ENCODE results near the gene DLG2.

Gene DLG2

DNA sequence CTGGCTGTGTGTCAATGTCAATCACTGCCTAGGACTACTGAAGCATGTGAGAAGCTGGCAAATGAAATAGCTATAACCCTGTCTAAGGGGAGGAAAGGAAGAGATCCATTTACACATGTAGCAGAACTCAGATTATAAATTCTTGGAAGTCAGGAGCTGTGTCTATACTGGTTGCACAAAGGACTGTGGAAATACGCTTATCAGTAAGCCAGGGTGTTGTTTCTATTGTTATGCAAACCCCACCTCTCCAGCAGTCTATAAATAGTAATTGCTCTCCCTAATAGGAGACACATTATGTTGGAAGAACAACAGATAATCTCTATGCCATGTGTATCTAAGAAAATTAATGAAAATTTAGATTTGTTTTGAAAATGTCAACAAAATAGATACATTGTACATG is 1647.6 kb downstream of the DLG2 start:
- Histone ChIP-seq H3K36me3 (ENCODE audit: insufficient read depth, low read length) (no peaks in the 10 kb centered on the region), H3K4me3 (ENCODE audit: low read length) (no peak overlapping the region), H3K4me1 (ENCODE audit: control insufficient read depth, insufficient read depth, low read length) (no peaks in the 10 kb centered on the region), H3K27me3 (ENCODE audit: control insufficient read depth, insufficient read depth, low read length) (no peaks in the 10 kb centered on the region), H3K9ac (ENCODE audit: low read depth, low read length) (no peak overlapping the region), H3K9me3 (replicated peaks; ENCODE audit: low read length) (no peaks in the 10 kb centered on the region), H3K4me2 (ENCODE audit: low read length) (no peak overlapping the region)

DNA sequence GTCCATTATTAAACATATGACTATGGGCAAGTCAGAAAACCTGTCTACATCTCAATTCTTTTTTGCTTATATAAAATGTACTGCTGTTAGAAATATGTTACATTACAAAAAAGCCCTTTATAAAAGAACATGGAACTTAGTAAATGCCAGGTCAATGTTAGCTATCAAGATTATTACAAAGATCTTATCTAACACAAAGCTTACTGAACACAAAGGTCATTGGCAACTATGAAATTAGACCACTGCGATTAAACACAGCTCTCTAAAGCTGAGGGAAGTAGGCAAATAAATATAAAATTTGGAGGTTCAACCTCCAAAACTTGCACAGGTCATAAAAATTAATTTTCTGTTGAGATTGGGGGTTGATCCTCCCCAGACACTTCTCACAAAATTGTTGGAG is 1648.2 kb downstream of the DLG2 start:
- no peak overlapping the region for H3K9ac ChIP-seq (ENCODE audit: low read depth, low read length)
- no peak overlapping the region for H3K4me2 ChIP-seq (ENCODE audit: low read length)
- no peaks in the 10 kb centered on the region for H3K9me3 ChIP-seq (replicated peaks; ENCODE audit: low read length)
- H3K27me3 ChIP-seq (ENCODE audit: control insufficient read depth, insufficient read depth, low read length), result no peaks in the 10 kb centered on the region
- H3K36me3 ChIP-seq (ENCODE audit: insufficient read depth, low read length), result no peaks in the 10 kb centered on the region
- no peak overlapping the region for H3K4me3 ChIP-seq (ENCODE audit: low read length)
- H3K4me1 ChIP-seq (ENCODE audit: control insufficient read depth, insufficient read depth, low read length), result no peaks in the 10 kb centered on the region

DNA sequence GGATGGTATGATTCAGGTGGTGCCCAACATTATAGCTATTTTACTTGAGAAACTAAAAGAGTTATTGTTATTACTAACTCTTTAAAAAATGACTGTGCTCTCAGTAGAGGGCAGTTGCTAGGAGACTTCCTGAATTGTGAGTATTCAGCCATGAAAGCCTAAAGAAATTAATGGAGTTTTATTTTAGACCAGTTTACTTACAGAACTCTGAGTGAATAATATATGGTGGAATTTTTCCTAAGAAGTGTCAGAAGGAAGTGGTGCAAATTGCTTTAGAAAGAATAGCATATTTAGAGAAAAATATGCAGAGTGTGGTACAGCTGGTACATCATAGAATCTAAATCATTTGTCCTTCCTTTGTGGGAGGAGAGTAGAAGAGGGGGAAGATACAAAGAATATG is 1651.1 kb downstream of the DLG2 start:
- H3K4me1 ChIP-seq (ENCODE audit: control insufficient read depth, insufficient read depth, low read length), result no peaks in the 10 kb centered on the region
- no peak overlapping the region for H3K9ac ChIP-seq (ENCODE audit: low read depth, low read length)
- H3K36me3 ChIP-seq (ENCODE audit: insufficient read depth, low read length), result no peaks in the 10 kb centered on the region
- H3K4me3 ChIP-seq (ENCODE audit: low read length), result no peak overlapping the region
- H3K4me2 ChIP-seq (ENCODE audit: low read length), result no peak overlapping the region
- H3K27me3 ChIP-seq (ENCODE audit: control insufficient read depth, insufficient read depth, low read length), result no peaks in the 10 kb centered on the region
- H3K9me3 ChIP-seq (replicated peaks; ENCODE audit: low read length), result no peaks in the 10 kb centered on the region

DNA sequence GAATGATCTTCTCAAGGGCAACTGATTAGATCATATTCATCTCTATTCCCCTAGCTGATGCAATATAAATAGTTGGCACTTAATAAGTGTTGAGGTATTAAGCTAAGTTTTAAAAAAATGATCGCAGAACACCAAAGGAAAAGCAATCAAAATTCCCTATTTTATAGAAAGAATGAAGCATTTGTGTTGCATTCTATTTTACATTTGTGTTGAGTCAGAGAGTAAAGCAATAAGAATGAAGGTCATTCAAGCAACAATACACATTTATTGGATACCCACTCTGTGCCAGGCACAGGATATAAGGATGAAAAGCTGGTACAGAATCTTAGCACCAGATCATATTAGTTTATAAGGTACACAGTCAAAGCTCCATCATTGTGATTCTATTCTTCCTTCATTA is 1654.6 kb downstream of the DLG2 start:
- Histone ChIP-seq H3K9ac (ENCODE audit: low read depth, low read length) (no peak overlapping the region), H3K4me3 (ENCODE audit: low read length) (no peak overlapping the region), H3K36me3 (ENCODE audit: insufficient read depth, low read length) (no peaks in the 10 kb centered on the region), H3K4me2 (ENCODE audit: low read length) (no peak overlapping the region), H3K9me3 (replicated peaks; ENCODE audit: low read length) (no peaks in the 10 kb centered on the region), H3K27me3 (ENCODE audit: control insufficient read depth, insufficient read depth, low read length) (no peaks in the 10 kb centered on the region), H3K4me1 (ENCODE audit: control insufficient read depth, insufficient read depth, low read length) (no peaks in the 10 kb centered on the region)

DNA sequence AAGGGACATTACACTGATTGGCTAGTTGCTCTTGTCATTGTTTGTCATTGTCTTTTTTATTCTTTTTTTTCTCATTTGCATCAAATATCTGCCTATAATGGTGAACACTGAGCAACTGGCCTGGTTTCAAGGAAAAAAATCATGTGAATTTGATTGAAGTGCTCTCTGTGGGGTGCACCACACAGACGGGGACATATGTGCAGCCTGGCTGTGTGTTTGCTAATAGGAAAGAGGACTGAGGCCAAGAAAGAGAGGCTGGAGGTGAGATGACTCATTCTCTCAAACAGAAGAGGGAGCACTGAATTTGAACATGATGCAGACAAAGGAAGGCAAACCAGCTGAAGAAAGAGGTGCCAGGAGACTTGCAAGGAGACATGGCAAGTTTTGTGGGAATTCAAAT is 1656.1 kb downstream of the DLG2 start:
- H3K36me3 ChIP-seq (ENCODE audit: insufficient read depth, low read length), result no peaks in the 10 kb centered on the region
- H3K9me3 ChIP-seq (replicated peaks; ENCODE audit: low read length), result no peaks in the 10 kb centered on the region
- no peak overlapping the region for H3K4me3 ChIP-seq (ENCODE audit: low read length)
- H3K4me1 ChIP-seq (ENCODE audit: control insufficient read depth, insufficient read depth, low read length), result no peaks in the 10 kb centered on the region
- no peak overlapping the region for H3K4me2 ChIP-seq (ENCODE audit: low read length)
- H3K27me3 ChIP-seq (ENCODE audit: control insufficient read depth, insufficient read depth, low read length), result no peaks in the 10 kb centered on the region
- no peak overlapping the region for H3K9ac ChIP-seq (ENCODE audit: low read depth, low read length)

DNA sequence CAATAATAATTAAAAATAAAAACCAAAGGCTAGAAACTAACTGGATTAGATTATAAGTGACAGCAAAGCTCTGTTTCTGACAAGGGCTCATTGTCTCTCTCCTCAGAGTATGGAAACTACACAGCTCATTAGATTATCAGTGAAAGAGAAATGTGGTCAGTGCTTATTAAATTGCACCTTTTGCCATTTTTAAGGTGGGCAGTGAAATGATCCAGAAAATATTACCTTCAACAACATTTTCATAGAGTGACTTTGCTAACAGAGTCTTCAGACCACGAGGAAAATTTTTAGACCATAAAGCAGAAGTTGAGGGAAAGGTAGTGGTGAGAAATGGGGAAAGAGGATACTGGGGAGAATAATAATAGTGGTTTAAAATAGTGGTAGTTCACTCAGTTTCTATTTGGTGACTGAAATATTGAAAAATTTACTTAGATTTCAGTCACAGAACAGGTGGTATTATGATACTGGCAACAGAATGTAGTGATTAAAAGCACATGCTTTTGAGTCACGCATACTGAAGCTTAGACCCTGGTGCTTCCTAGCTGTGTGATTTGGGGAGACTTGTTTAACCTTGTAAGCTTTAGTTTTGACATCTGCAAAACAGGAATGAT is 1657.0 kb downstream of the DLG2 start:
- Histone ChIP-seq H3K36me3 (ENCODE audit: insufficient read depth, low read length) (no peaks in the 10 kb centered on the region), H3K9ac (ENCODE audit: low read depth, low read length) (no peak overlapping the region), H3K9me3 (replicated peaks; ENCODE audit: low read length) (no peaks in the 10 kb centered on the region), H3K4me3 (ENCODE audit: low read length) (no peak overlapping the region), H3K4me1 (ENCODE audit: control insufficient read depth, insufficient read depth, low read length) (no peaks in the 10 kb centered on the region), H3K4me2 (ENCODE audit: low read length) (no peak overlapping the region), H3K27me3 (ENCODE audit: control insufficient read depth, insufficient read depth, low read length) (no peaks in the 10 kb centered on the region)

DNA sequence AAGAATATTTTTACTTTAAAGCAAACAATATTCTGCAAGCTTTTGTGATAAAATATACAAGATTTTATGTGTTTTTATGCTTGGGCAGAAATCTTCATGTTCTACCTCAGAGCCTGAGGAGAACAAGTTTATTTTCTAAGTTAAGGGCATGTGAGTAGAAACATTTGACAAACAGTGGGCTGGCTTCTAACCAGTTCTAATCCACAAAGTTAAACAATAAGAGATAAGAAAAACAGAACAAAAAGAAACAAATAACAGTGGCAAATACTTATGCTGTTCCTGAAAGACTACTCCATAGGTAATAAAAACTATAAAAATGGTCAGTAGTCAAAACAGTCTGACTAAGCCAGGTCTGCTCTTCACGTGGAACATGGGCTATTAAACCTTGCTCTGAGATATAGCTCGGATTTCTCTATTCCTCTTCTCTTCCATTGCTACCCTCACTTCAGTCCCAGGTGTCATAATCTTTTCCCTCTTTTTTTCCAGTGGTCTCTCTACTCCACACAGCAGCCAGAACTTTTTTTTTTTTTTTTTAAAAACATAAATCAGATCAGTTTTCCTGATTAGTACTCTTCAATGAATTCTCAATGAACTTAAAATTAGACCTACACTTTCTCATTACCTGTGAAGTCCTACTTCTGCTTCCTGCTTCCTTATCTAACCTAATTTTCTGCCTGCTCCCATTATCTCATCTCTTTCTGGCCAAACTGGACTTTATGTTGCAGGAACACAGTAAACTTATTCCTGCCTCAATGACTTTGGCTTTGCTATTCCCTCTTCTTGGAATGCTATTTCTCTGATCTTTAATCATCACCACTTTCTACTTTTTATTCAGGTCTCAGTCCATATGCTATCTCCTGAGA is 1669.9 kb downstream of the DLG2 start:
- Histone ChIP-seq H3K36me3 (ENCODE audit: insufficient read depth, low read length) (no peaks in the 10 kb centered on the region), H3K4me2 (ENCODE audit: low read length) (no peak overlapping the region), H3K4me1 (ENCODE audit: control insufficient read depth, insufficient read depth, low read length) (no peaks in the 10 kb centered on the region), H3K27me3 (ENCODE audit: control insufficient read depth, insufficient read depth, low read length) (no peaks in the 10 kb centered on the region), H3K9ac (ENCODE audit: low read depth, low read length) (no peak overlapping the region), H3K9me3 (replicated peaks; ENCODE audit: low read length) (no peaks in the 10 kb centered on the region), H3K4me3 (ENCODE audit: low read length) (no peak overlapping the region)

DNA sequence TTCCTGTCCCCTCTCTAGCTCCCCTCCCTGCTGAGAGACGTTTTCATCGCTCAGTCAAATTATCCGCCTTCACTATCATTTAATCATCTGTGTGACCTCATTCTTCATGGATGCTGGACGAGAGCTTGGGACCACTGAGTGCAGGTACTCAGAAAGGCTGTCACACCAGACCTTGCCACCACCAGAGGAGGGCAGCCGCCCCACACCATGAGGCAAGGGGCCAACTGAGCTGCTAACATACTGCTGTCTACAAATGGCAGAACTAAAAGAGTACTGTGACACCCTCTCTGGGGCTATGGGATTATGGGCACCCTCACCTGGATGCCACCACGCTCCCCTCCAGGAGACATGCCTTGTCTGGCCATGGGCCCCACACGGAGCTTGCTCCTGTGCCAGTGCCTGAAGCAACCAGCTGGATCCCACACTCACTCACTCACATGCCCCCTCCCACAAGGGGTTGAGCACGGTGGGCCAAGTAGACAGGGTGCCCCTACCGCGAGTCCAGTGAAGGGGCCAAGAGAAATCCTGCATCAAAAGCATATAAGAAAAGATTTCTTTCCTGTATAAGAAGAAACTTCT is 1670.9 kb downstream of the DLG2 start:
- Histone ChIP-seq H3K9ac (ENCODE audit: low read depth, low read length) (no peak overlapping the region), H3K4me3 (ENCODE audit: low read length) (no peak overlapping the region), H3K36me3 (ENCODE audit: insufficient read depth, low read length) (no peaks in the 10 kb centered on the region), H3K27me3 (ENCODE audit: control insufficient read depth, insufficient read depth, low read length) (no peaks in the 10 kb centered on the region), H3K9me3 (replicated peaks; ENCODE audit: low read length) (no peaks in the 10 kb centered on the region), H3K4me1 (ENCODE audit: control insufficient read depth, insufficient read depth, low read length) (no peaks in the 10 kb centered on the region), H3K4me2 (ENCODE audit: low read length) (no peak overlapping the region)

DNA sequence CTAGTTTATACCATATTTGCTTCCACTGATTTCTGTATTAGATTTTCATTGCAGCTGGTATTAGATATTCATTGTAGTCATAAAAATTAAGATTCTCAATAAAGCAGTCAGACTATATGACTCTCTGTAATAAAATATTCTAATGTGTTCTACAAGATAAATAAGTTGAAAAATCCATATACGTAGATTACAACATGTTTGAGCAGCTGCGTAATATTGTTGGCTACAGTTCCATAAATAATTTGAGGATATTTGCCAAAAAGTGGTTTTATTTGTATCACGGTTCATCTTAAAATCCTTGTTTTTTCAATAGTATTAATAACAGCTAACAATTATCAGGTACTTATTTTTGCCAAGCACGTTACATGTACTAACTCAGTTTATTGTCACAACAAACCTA is 1672.4 kb downstream of the DLG2 start:
- H3K9me3 ChIP-seq (replicated peaks; ENCODE audit: low read length), result no peaks in the 10 kb centered on the region
- no peaks in the 10 kb centered on the region for H3K4me1 ChIP-seq (ENCODE audit: control insufficient read depth, insufficient read depth, low read length)
- no peak overlapping the region for H3K4me3 ChIP-seq (ENCODE audit: low read length)
- no peaks in the 10 kb centered on the region for H3K36me3 ChIP-seq (ENCODE audit: insufficient read depth, low read length)
- no peak overlapping the region for H3K9ac ChIP-seq (ENCODE audit: low read depth, low read length)
- H3K4me2 ChIP-seq (ENCODE audit: low read length), result no peak overlapping the region
- no peaks in the 10 kb centered on the region for H3K27me3 ChIP-seq (ENCODE audit: control insufficient read depth, insufficient read depth, low read length)

DNA sequence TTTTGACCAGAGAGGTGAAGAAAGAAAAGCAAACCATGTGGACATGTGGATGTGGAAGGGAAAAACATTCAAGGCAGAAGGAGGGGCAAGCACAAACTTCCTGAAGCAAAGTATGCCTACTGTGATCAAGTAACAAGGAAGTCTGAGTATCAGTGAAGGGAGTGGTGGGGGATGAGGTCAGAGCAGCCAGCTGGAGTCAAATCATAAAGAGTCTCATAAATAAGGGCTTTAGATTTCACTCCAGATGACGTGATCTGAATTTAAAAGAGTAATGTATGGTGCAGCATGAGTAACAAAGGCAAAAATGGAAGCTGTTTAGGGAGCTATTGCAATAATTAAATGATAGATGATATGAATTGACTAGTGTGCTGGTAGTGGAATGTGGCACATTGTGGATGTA is 1675.6 kb downstream of the DLG2 start:
- no peaks in the 10 kb centered on the region for H3K9me3 ChIP-seq (replicated peaks; ENCODE audit: low read length)
- no peak overlapping the region for H3K4me3 ChIP-seq (ENCODE audit: low read length)
- no peaks in the 10 kb centered on the region for H3K4me1 ChIP-seq (ENCODE audit: control insufficient read depth, insufficient read depth, low read length)
- no peaks in the 10 kb centered on the region for H3K36me3 ChIP-seq (ENCODE audit: insufficient read depth, low read length)
- H3K9ac ChIP-seq (ENCODE audit: low read depth, low read length), result no peak overlapping the region
- H3K27me3 ChIP-seq (ENCODE audit: control insufficient read depth, insufficient read depth, low read length), result no peaks in the 10 kb centered on the region
- no peak overlapping the region for H3K4me2 ChIP-seq (ENCODE audit: low read length)

DNA sequence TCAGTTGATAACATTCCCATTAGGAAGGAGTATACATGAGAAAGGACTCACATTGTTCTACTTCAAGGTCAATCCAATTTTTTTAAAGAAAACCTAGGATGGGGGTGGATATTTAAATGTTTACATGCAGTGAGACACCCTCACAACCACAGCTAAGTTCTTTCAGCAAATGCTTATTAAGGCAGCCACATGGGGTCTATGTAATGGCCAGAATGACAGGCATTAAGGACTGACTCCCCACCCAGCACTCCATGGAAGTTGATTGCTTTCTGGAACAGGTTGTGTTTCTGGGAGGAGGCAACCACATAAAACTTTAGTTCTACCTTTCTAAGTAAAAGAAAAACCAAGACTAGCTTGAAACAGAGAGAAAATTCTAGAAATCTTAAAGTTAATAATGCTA is 1678.9 kb downstream of the DLG2 start:
- no peaks in the 10 kb centered on the region for H3K4me1 ChIP-seq (ENCODE audit: control insufficient read depth, insufficient read depth, low read length)
- no peaks in the 10 kb centered on the region for H3K36me3 ChIP-seq (ENCODE audit: insufficient read depth, low read length)
- no peaks in the 10 kb centered on the region for H3K27me3 ChIP-seq (ENCODE audit: control insufficient read depth, insufficient read depth, low read length)
- no peaks in the 10 kb centered on the region for H3K9me3 ChIP-seq (replicated peaks; ENCODE audit: low read length)
- no peak overlapping the region for H3K4me2 ChIP-seq (ENCODE audit: low read length)
- no peak overlapping the region for H3K4me3 ChIP-seq (ENCODE audit: low read length)
- no peak overlapping the region for H3K9ac ChIP-seq (ENCODE audit: low read depth, low read length)

DNA sequence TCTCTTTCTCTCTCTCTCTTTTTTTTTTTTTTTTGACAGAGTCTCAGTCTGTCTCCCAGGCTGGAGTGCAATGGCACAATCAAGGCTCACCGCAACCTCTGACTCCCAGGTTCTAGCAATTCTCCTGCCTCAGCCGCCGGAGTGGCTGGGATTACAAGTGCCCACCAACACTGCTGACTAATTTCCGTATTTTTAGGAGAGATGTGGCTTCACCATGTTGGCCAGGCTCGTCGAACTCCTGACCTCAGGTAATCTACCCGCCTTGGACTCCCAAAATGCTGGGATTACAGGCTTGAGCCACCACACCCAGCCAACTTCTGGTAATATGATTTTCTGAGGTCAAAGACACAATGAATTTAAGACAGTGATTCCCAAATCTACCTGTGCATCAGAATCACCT is 1681.2 kb downstream of the DLG2 start:
- H3K9me3 ChIP-seq (replicated peaks; ENCODE audit: low read length), result no peaks in the 10 kb centered on the region
- H3K4me1 ChIP-seq (ENCODE audit: control insufficient read depth, insufficient read depth, low read length), result no peaks in the 10 kb centered on the region
- H3K4me2 ChIP-seq (ENCODE audit: low read length), result no peak overlapping the region
- H3K9ac ChIP-seq (ENCODE audit: low read depth, low read length), result no peak overlapping the region
- no peak overlapping the region for H3K4me3 ChIP-seq (ENCODE audit: low read length)
- no peaks in the 10 kb centered on the region for H3K36me3 ChIP-seq (ENCODE audit: insufficient read depth, low read length)
- no peaks in the 10 kb centered on the region for H3K27me3 ChIP-seq (ENCODE audit: control insufficient read depth, insufficient read depth, low read length)

All from skeletal muscle satellite cell (primary cell).